Measurements from ENCODE around the gene MVP. TPM values are rescaled to one million over a fixed set of nuclear protein-coding genes. Genes with fewer than 3 reads are reported as not detected.
"Not testable (repeated sequence)": the region's sequence is repeated elsewhere in the genome, so short reads cannot be mapped to it uniquely, and the experiment has no call there.

The MVP gene
- total and polyA plus RNA-seq, 5 donors from 2014 or later, result 116 to 163 (median 143) TPM

GRCh38 chr16:29833219-29833618 is 13.0 kb downstream of the MVP start:
- H3K4me3 ChIP-seq (ENCODE audit: low read depth, low read length); H3K27ac ChIP-seq (ENCODE audit: insufficient read depth, low read length, poor library complexity, severe bottlenecking); H3K27me3 Mint-ChIP-seq; H3K9me3 Mint-ChIP-seq; H3K4me3 Mint-ChIP-seq; H3K4me1 ChIP-seq (ENCODE audit: control insufficient read depth, insufficient read depth, low read length, poor library complexity, severe bottlenecking); DNase-seq; ATAC-seq (ENCODE audit: low read depth in 2 of 2); H3K27me3 ChIP-seq (ENCODE audit: control insufficient read depth, insufficient read depth, low read length); H3K9me3 ChIP-seq (ENCODE audit: control insufficient read depth in 2 of 2, low read length in 2 of 2): not testable (repeated sequence)
- H3K27ac Mint-ChIP-seq, result peak overlapping the region in 1 of 3 donors; percentile 46
- peaks cover 68% of the 10 kb centered on the region for H3K36me3 ChIP-seq (ENCODE audit: control insufficient read depth, insufficient read depth, low read length)
- peaks cover 33% of the 10 kb centered on the region for H3K36me3 Mint-ChIP-seq
- peaks cover 0 to 25% (median 12%) of the 10 kb centered on the region in 4 donors for H3K4me1 Mint-ChIP-seq

GRCh38 chr16:29834079-29834478 is 13.8 kb downstream of the MVP start:
- H3K36me3 ChIP-seq (ENCODE audit: control insufficient read depth, insufficient read depth, low read length), result peaks cover 76% of the 10 kb centered on the region
- peaks cover 0 to 18% (median 9%) of the 10 kb centered on the region in 4 donors for H3K4me1 Mint-ChIP-seq
- no peak overlapping the region for H3K27ac ChIP-seq (ENCODE audit: insufficient read depth, low read length, poor library complexity, severe bottlenecking)
- H3K36me3 Mint-ChIP-seq, result peaks cover 34% of the 10 kb centered on the region
- no peak overlapping the region for H3K4me3 Mint-ChIP-seq
- H3K27ac Mint-ChIP-seq, result no peak overlapping the region
- H3K9me3 ChIP-seq (ENCODE audit: control insufficient read depth in 2 of 2, low read length in 2 of 2), result no peaks in the 10 kb centered on the region
- H3K4me1 ChIP-seq (ENCODE audit: control insufficient read depth, insufficient read depth, low read length, poor library complexity, severe bottlenecking), result peaks cover 5% of the 10 kb centered on the region
- no peak for DNase-seq
- no peak overlapping the region for H3K4me3 ChIP-seq (ENCODE audit: low read depth, low read length)
- no peaks in the 10 kb centered on the region for H3K9me3 Mint-ChIP-seq
- no peak for ATAC-seq (ENCODE audit: low read depth in 2 of 2)
- no peaks in the 10 kb centered on the region for H3K27me3 Mint-ChIP-seq
- no peaks in the 10 kb centered on the region for H3K27me3 ChIP-seq (ENCODE audit: control insufficient read depth, insufficient read depth, low read length)

GRCh38 chr16:29835926-29836325 is 15.7 kb downstream of the MVP start:
- Mint-ChIP-seq H3K27ac (peak overlapping the region in 1 of 3 donors; percentile 77), H3K4me1 (peaks cover 0 to 5% (median 4%) of the 10 kb centered on the region in 4 donors), H3K4me3 (no peak overlapping the region), H3K9me3 (no peaks in the 10 kb centered on the region), H3K36me3 (peaks cover 39% of the 10 kb centered on the region), H3K27me3 (no peaks in the 10 kb centered on the region)
- ATAC-seq (ENCODE audit: low read depth in 2 of 2) (no peak), DNase-seq (no peak)
- H3K4me3 ChIP-seq (ENCODE audit: low read depth, low read length), result no peak overlapping the region
- no peak overlapping the region for H3K27ac ChIP-seq (ENCODE audit: insufficient read depth, low read length, poor library complexity, severe bottlenecking)
- H3K27me3 ChIP-seq (ENCODE audit: control insufficient read depth, insufficient read depth, low read length), result no peaks in the 10 kb centered on the region
- no peaks in the 10 kb centered on the region for H3K4me1 ChIP-seq (ENCODE audit: control insufficient read depth, insufficient read depth, low read length, poor library complexity, severe bottlenecking)
- H3K9me3 ChIP-seq (ENCODE audit: control insufficient read depth in 2 of 2, low read length in 2 of 2), result no peaks in the 10 kb centered on the region
- H3K36me3 ChIP-seq (ENCODE audit: control insufficient read depth, insufficient read depth, low read length), result peaks cover 81% of the 10 kb centered on the region

GRCh38 chr16:29836623-29837022 is 16.4 kb downstream of the MVP start:
- H3K9me3 ChIP-seq (ENCODE audit: control insufficient read depth in 2 of 2, low read length in 2 of 2), result no peaks in the 10 kb centered on the region
- H3K4me3 Mint-ChIP-seq, result peak overlapping the region in 1 of 4 donors; percentile 10
- no peaks in the 10 kb centered on the region for H3K9me3 Mint-ChIP-seq
- ATAC-seq (ENCODE audit: low read depth in 2 of 2) (no peak), DNase-seq (no peak)
- peaks cover 43% of the 10 kb centered on the region for H3K36me3 Mint-ChIP-seq
- H3K27me3 ChIP-seq (ENCODE audit: control insufficient read depth, insufficient read depth, low read length), result no peaks in the 10 kb centered on the region
- no peaks in the 10 kb centered on the region for H3K4me1 ChIP-seq (ENCODE audit: control insufficient read depth, insufficient read depth, low read length, poor library complexity, severe bottlenecking)
- H3K4me1 Mint-ChIP-seq, result peaks cover 0 to 5% (median 4%) of the 10 kb centered on the region in 4 donors
- H3K27ac Mint-ChIP-seq, result no peak overlapping the region
- no peak overlapping the region for H3K4me3 ChIP-seq (ENCODE audit: low read depth, low read length)
- H3K36me3 ChIP-seq (ENCODE audit: control insufficient read depth, insufficient read depth, low read length), result peaks cover 83% of the 10 kb centered on the region
- no peak overlapping the region for H3K27ac ChIP-seq (ENCODE audit: insufficient read depth, low read length, poor library complexity, severe bottlenecking)
- no peaks in the 10 kb centered on the region for H3K27me3 Mint-ChIP-seq

- H3K27me3 ChIP-seq (ENCODE audit: control insufficient read depth, insufficient read depth, low read length), result no peaks in the 10 kb centered on the region
- peaks cover 38% of the 10 kb centered on the region for H3K36me3 Mint-ChIP-seq
These were observed 17.6 kb downstream of the MVP start for GRCh38 chr16:29837841-29838240.

GRCh38 chr16:29839822-29840221 is 19.6 kb downstream of the MVP start:
- no peak overlapping the region for H3K4me3 Mint-ChIP-seq
- no peaks in the 10 kb centered on the region for H3K4me1 Mint-ChIP-seq
- Histone ChIP-seq H3K27ac (ENCODE audit: insufficient read depth, low read length, poor library complexity, severe bottlenecking) (no peak overlapping the region), H3K27me3 (ENCODE audit: control insufficient read depth, insufficient read depth, low read length) (no peaks in the 10 kb centered on the region), H3K4me1 (ENCODE audit: control insufficient read depth, insufficient read depth, low read length, poor library complexity, severe bottlenecking) (no peaks in the 10 kb centered on the region), H3K36me3 (ENCODE audit: control insufficient read depth, insufficient read depth, low read length) (peaks cover 82% of the 10 kb centered on the region), H3K4me3 (ENCODE audit: low read depth, low read length) (no peak overlapping the region), H3K9me3 (ENCODE audit: control insufficient read depth in 2 of 2, low read length in 2 of 2) (no peaks in the 10 kb centered on the region)
- no peaks in the 10 kb centered on the region for H3K27me3 Mint-ChIP-seq
- no peak for DNase-seq
- peaks cover 35% of the 10 kb centered on the region for H3K36me3 Mint-ChIP-seq
- no peak for ATAC-seq (ENCODE audit: low read depth in 2 of 2)
- H3K9me3 Mint-ChIP-seq, result no peaks in the 10 kb centered on the region
- H3K27ac Mint-ChIP-seq, result no peak overlapping the region

More at GRCh38 chr16:29837841-29838240, 17.6 kb downstream of the MVP start:
- no peaks in the 10 kb centered on the region for H3K4me1 ChIP-seq (ENCODE audit: control insufficient read depth, insufficient read depth, low read length, poor library complexity, severe bottlenecking)
- no peak for ATAC-seq (ENCODE audit: low read depth in 2 of 2)
- H3K36me3 ChIP-seq (ENCODE audit: control insufficient read depth, insufficient read depth, low read length), result peaks cover 88% of the 10 kb centered on the region
- H3K4me1 Mint-ChIP-seq, result no peaks in the 10 kb centered on the region
- no peaks in the 10 kb centered on the region for H3K27me3 Mint-ChIP-seq
- no peak overlapping the region for H3K4me3 ChIP-seq (ENCODE audit: low read depth, low read length)
- no peak overlapping the region for H3K27ac ChIP-seq (ENCODE audit: insufficient read depth, low read length, poor library complexity, severe bottlenecking)
- no peak overlapping the region for H3K27ac Mint-ChIP-seq
- no peak overlapping the region for H3K4me3 Mint-ChIP-seq
- DNase-seq, result no peak
- no peaks in the 10 kb centered on the region for H3K9me3 Mint-ChIP-seq
- H3K9me3 ChIP-seq (ENCODE audit: control insufficient read depth in 2 of 2, low read length in 2 of 2), result no peaks in the 10 kb centered on the region

- Histone ChIP-seq H3K4me1 (ENCODE audit: control insufficient read depth, insufficient read depth, low read length, poor library complexity, severe bottlenecking) (no peaks in the 10 kb centered on the region), H3K9me3 (ENCODE audit: control insufficient read depth in 2 of 2, low read length in 2 of 2) (no peaks in the 10 kb centered on the region), H3K27me3 (ENCODE audit: control insufficient read depth, insufficient read depth, low read length) (no peaks in the 10 kb centered on the region), H3K27ac (ENCODE audit: insufficient read depth, low read length, poor library complexity, severe bottlenecking) (no peak overlapping the region), H3K36me3 (ENCODE audit: control insufficient read depth, insufficient read depth, low read length) (peaks cover 82% of the 10 kb centered on the region), H3K4me3 (ENCODE audit: low read depth, low read length) (no peak overlapping the region)
- Mint-ChIP-seq H3K36me3 (peaks cover 36% of the 10 kb centered on the region), H3K4me3 (no peak overlapping the region), H3K9me3 (no peaks in the 10 kb centered on the region), H3K27ac (no peak overlapping the region), H3K4me1 (no peaks in the 10 kb centered on the region), H3K27me3 (no peaks in the 10 kb centered on the region)
- ATAC-seq (ENCODE audit: low read depth in 2 of 2) (no peak), DNase-seq (no peak)
These were observed 20.0 kb downstream of the MVP start for GRCh38 chr16:29840240-29840639.

GRCh38 chr16:29841631-29842030 is 21.4 kb downstream of the MVP start:
- H3K4me3 ChIP-seq (ENCODE audit: low read depth, low read length), result no peak overlapping the region
- ATAC-seq (ENCODE audit: low read depth in 2 of 2) (no peak), DNase-seq (no peak)
- H3K9me3 ChIP-seq (ENCODE audit: control insufficient read depth in 2 of 2, low read length in 2 of 2), result no peaks in the 10 kb centered on the region
- H3K4me1 ChIP-seq (ENCODE audit: control insufficient read depth, insufficient read depth, low read length, poor library complexity, severe bottlenecking), result no peaks in the 10 kb centered on the region
- Mint-ChIP-seq H3K27ac (no peak overlapping the region), H3K9me3 (no peaks in the 10 kb centered on the region), H3K36me3 (peaks cover 35% of the 10 kb centered on the region), H3K4me3 (no peak overlapping the region), H3K27me3 (no peaks in the 10 kb centered on the region), H3K4me1 (no peaks in the 10 kb centered on the region)
- H3K27me3 ChIP-seq (ENCODE audit: control insufficient read depth, insufficient read depth, low read length), result no peaks in the 10 kb centered on the region
- peaks cover 84% of the 10 kb centered on the region for H3K36me3 ChIP-seq (ENCODE audit: control insufficient read depth, insufficient read depth, low read length)
- H3K27ac ChIP-seq (ENCODE audit: insufficient read depth, low read length, poor library complexity, severe bottlenecking), result no peak overlapping the region

Data from CD4-positive, CD25-positive, alpha-beta regulatory T cell (primary cell).